GM19372 (cell line): ENCODE measurements around the gene MINAR2.

Source experiments
- ATAC-seq: cut with Tn5 transposase; IDR thresholded peaks from one replicate; pipeline ENCODE4 v1.9.1; 2021; ENCODE audit warnings: mild to moderate bottlenecking, low read depth, moderate library complexity; ENCODE audit not compliant: unreplicated experiment

Gene MINAR2

GRCh38 chr5:129770024-129770820 is 22.3 kb downstream of the MINAR2 start:
- ATAC-seq, result no peak

GRCh38 chr5:129771058-129771838 is 23.4 kb downstream of the MINAR2 start:
- ATAC-seq, result peak; percentile 54

GRCh38 chr5:129773376-129773775 is 25.5 kb downstream of the MINAR2 start:
- ATAC-seq, result no peak

DNA sequence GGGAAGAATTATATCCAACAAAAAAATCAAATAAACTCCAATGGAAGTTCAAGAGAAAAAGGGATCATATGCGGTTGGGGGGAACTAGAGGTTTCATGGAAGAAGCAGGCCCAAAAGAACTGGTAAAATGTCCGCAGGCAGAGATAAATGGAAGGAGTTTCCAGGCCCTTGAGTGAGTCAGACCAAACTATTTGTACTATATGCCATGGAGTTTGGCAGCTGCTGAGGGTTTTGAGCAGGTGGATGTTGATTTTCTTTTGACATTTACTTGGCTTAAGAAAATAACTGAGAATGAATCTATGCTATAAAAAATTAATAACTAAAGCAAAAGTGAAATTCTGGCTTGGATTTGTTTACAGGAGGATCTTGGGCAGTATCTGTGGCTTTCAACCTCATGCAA is 33.7 kb downstream of the MINAR2 start:
- no peak for ATAC-seq

- no peak for ATAC-seq
These were observed 55.5 kb downstream of the MINAR2 start for GRCh38 chr5:129803403-129803802.

GRCh38 chr5:129804705-129805104 is 56.8 kb downstream of the MINAR2 start:
- no peak for ATAC-seq

- ATAC-seq, result no peak
These were observed 59.4 kb downstream of the MINAR2 start for GRCh38 chr5:129807162-129807814.
